CD4-positive, alpha-beta T cell treated with Interleukin-6 for 4 hours (primary cell): Measurements from ENCODE around the gene SPATA25.
A peak's percentile ranks its signal among the peaks of the same experiment; 100 is the strongest.
"Not testable (repeated sequence)": the region's sequence is repeated elsewhere in the genome, so short reads cannot be mapped to it uniquely, and the experiment has no call there.

ENCODE experiments used
- DNase-seq: peaks from one replicate; pipeline ENCODE4 v3.0.0-alpha.2; 2020; ENCODE audit warnings: mixed read lengths

SPATA25 gene

DNA sequence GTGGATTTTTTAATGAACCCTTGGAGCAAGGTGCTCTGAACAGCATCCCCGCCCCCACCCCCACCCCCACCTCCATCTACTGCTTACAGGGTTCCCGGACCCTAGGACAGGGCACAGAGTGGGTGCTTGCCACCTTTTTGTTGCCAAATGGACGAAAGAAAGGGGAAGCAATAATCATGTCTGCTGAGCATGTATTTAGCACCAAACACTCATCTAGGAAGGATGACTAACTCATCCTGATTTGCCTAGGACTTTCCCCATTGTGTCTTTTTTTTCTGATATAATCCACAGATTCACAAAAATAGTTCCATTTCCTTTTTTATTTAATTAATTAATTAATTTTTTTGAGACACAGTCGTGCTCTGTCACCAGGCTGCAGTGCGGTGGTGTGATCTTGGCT, 25.7 kb upstream of the SPATA25 start:
- no peak for DNase-seq

DNA sequence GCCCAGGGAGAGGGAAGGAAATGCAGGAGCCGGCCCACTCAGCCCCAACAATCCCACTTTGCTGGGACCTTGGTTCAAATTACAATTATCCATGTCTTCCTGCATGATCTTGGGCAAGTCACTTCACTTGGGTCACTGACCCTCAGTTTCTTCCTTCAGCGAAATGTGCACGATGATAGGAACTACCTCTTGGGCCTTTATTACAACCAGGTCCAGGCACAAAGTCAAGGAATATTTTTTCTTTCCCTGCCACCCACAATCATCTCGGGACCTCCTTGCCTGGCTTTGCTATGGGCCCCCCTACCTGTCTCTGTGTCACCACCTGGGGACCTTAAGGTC, 24.9 kb upstream of the SPATA25 start:
- DNase-seq = no peak

DNA sequence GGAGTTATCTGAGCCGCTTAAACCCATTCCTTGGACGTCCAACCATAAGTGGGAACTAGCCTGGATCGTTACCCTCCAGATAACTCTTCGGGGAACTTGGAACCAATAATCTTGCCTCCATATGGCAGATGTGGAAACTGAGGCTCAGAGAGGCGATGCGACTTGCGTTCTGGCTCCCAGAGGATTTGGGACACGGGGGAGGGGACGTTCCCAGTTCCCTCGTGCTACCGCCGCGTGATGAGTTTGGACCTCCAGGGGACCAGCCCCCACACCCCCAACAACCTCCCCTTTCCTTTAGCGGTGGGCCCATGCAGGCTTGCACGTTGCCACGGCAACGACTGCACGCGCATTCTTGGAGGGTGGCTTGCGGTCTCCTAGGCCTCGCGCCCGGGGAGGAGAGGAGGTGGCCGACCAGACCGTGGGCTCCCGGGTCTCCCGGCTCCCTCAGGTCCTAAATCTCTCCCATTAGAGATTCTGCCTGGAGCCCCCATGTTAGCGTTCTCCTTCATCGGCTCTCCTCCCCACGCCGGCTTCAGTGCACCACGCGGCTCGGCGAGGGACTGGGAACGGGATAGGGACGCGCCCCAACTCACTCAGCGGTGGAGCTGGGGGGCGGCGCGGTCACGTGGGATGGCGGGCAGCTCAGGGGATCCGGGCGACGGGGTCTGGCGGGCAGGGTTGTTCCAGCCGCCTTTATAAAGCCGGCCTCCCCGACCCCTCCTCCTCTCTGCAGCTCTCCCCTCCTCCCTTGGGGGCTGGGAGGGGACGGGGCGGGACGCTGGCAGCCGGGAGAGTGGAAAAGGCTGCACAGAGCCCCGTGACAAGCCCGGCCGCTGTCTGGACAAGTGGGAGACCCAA, 24.3 kb upstream of the SPATA25 start, which contains the start of gene PLTP:
Gene PLTP (minus strand): TSS at position 670 of the 858 bp plus-strand sequence. CDS start 703 bp downstream, outside the sequence.
- DNase-seq = peak; percentile 42

DNA sequence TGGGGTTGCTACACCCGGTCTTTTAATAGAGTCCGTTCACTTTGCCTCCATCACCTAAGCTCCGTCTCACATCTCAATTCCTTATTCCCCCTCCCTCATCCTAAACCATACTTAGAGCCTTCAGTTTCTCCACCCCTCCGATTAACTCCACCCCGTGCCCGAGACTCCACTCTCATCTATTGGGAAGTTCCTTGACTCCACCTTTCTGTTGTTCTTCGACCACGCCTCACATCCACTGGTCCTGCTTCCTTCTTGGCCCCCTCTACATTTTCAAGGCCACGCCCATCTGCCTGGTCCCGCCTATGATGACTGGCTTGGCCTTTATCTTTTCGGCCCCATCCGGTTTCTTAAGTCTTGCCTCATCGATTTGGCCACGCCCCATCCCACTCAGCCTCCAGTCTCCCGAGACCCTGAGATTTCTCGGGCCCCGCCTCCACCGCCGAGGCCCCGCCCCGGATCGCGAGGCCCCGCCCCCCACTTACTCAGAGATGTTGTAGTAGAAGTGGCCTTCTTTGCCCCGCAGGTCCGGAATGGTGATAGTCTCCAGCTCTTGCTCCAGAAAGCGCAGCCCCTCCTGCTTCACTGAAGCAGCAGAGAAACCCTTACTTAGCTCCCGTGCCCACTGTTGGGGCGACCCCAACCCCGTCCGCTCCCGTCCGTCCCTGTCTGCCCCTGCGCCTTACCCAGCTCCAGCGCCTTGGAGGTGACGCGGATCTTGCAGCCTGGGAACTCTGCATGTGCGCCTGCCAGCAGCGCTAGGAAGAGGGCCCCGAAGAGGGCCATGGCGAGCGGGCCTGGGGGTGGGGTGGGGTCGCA, 23.5 kb upstream of the SPATA25 start:
- DNase-seq = peak; percentile 89

DNA sequence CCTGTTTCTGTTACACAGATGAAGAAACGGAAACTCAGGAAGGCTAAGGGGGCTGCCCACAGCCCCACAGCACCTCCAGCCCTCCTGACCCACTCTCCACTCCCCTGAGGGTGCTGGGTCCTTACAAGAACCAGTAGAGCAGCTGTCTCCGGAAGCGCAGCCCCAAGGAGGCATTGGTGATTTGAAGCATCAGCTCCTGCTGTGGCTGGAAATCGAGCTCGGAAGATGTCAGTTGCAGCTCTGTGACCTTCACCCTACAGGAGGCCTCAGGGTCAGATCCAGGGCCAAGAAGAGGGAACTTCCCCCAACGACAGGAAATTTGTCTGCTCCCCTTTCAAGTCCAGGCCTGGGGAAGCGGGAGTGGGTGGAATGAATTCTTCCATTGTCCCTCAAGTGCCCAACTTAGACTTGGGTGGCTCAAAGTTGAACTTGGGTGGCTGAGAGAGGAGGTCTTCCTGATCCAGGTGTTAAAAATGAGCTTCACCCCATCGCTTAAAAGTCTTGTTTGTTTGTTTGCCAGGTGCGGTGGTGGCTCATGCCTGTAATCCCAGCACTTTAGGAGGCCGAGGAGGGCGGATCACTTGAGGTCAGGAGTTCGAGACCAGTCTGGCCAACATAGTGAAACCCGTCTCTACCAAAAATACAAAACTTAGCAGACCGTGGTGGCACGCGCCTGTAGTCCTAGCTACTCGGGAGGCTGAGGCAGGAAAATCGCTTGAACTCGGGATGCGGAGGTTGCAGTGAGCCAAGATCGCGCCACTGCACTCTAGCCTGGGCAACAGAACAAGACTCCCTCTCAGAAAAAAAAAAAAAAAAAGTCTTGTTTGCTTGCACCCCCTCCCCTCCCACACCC, 22.6 kb upstream of the SPATA25 start:
- DNase-seq = no peak

DNA sequence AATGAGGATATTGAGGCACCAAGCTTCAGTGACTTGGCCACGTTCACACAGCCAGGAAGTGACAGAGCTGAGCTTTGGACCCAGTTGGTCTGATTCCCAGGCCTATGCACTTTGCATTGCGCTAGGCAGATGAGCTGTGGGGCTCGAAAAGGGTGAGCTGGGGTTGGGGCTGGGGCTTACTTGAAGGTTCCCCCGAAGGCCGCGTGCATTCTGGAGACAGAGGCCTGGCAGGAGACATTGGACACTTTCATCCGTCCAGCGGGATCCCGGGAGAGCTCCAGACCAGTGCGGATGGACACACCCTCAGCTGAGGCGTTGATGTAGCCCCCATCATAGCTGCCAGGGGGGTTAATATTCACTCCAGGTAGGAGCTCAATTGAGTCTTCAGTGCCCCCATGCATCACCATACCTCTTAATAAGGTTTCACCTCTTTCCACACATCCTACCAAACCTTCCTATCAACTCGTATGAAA, 21.9 kb upstream of the SPATA25 start:
- DNase-seq = no peak

DNA sequence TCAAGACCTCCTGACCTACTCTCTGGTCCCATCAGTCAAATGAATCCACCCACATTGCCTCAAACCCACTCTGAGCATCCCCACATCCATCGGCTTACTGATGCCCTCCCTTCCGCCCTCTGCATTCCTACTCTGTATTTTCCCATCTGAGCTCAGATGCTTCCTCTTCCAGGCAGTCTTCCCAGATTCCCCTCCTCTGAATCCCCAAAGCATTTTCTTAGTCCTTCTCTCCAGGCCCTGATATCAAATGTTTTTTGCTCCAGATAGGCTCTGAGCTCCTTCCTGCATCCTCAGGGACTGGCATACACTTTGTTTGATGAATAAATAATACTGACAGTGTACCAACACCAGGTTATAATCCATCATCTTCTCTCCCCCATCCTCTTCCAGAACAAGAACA, 20.7 kb upstream of the SPATA25 start:
- no peak for DNase-seq

DNA sequence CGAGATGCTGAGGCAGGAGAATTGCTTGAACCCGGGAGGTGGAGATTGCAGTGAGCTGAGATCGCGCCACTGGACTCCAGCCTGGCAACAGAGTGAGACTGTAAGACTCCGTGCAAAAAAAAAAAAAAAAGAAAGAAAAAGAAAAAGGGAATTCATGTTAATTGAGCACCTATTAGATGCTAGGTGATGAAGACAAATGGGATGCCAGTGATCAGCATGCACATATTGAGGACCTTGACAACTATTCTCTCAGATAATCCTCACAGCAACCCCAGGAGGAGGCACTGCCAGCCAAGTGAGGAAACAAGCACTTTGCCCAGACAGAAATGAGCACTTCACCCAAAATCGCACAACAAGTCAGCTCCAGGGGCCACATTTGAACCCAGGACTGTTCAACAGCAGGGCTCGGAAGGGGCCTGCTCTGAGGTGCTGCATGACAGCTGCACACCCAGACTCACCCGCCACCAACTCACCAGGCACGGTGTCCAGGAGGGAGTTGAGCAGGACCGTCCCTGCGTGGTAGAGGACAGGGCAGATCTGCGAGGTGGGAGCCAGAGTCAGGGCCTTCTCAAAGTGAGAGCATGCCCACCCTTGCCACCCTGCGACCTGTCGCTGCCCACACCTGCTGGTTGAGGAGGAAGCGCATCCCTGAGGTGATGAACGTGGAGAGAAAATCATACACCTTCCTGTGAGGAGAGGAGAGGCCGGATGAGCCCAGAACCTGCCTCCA, 20.0 kb upstream of the SPATA25 start:
- no peak for DNase-seq

DNA sequence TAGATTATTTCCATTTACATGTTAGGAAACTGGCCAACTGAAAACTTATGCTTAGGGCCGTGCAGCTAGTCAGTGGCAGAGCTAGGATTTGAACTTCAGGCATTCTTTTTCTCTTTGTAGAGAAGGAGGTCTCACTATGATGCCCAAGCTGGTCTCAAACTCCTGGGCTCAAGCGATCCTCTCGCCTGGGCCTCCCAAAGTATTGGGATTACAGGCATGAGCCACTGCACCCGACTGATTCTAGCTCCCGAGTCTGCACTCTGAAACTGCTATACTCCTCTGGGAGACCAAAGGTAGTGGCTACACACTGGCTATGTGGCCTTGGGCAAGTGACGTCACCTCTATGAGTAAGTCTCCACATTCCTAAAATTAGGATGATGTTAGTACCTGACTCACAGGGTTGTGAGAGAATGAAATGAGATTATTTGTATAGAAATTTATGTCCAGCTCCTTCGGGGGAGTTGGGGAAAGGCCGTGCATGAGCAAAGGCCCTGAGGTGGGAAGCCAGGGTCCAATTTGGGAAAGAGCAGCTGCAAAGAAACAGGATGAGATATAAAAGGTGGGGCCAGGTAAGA, 18.2 kb upstream of the SPATA25 start:
- DNase-seq = no peak

DNA sequence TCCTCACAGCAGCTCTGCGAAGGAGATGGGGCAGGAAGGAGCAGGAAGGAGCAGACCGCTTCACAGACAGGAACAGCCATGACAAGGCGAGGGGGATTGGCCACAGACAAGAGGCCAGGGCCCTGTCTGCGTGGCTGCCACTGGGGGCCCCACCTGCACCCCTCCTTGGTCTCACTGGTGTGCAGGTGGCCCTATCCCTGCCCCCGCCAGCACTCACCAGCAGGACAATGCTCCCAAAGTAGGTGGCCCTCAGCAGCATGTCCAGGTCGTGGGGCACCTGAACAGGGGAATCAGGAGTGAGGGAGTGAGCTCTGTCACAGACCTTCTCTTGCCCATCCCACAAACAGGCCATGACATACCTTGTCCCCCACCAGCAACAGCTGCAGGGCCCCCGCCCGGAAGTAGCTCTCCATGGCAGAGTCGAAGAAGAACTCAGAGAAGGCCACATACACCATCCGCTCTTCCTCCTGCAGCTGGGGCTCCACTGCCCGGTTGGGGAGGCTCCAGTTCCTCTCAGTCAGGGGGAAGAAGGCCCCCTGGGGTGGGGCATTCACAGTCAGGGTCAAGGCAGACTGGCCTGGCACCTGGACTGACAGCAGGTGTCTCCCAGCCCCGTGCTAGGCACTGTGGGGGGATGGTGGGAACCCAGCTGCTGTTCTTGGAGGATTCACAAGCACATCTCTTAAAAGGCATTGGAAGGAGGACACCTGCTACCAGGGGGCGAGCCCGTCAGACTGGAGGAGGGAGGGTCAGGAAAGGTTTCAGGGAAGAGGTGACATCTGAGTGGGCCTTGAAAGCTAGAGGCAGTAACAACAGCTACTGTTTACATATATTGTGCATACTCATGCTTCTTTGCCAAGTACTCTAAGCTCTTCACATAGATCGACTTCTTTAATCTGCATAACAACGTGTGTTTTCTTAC, 17.4 kb upstream of the SPATA25 start:
- DNase-seq = no peak

DNA sequence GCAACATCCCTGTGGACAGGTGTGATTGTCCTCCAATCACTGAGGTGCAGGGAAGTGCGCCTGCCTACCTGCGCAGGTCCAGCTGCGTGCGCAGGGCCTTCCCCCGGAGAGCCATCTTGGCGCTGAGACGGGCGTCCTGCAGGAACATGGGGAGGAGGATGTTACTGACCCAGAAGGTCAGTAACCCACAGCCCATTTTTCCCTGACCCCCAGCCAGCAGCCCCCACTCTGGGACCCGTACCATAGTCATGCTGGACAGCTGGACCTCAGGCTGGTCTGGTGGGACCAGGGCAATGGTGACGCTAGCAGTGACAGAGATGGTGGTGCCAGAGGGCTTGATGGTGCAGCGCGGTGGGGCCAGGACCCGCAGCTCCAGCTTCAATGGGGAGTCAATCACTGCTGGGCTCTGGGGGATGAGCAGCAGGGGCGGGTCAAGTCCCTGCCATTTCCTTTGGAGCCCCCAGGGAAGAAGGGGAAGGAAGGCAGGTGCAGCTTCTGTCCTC, 14.8 kb upstream of the SPATA25 start:
- no peak for DNase-seq

DNA sequence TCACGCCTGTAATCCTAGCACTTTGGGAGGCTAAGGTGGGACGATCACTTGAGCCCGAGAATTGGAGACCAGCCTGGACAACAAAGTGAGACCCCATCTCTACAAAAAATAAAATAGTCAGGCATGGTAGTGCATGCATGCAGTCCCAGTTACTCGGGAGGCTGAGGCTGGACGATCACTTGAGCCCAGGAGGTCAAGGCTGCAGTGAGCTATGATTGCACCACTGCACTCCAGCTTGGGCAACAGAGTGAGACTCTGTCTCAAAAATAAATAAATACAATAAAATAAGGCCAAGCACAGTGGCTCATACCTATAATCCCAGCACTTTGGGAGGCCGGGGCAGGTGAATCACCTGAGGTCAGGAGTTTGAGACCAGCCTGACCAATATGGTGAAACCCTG, 13.9 kb upstream of the SPATA25 start:
- DNase-seq = not testable (repeated sequence)

DNA sequence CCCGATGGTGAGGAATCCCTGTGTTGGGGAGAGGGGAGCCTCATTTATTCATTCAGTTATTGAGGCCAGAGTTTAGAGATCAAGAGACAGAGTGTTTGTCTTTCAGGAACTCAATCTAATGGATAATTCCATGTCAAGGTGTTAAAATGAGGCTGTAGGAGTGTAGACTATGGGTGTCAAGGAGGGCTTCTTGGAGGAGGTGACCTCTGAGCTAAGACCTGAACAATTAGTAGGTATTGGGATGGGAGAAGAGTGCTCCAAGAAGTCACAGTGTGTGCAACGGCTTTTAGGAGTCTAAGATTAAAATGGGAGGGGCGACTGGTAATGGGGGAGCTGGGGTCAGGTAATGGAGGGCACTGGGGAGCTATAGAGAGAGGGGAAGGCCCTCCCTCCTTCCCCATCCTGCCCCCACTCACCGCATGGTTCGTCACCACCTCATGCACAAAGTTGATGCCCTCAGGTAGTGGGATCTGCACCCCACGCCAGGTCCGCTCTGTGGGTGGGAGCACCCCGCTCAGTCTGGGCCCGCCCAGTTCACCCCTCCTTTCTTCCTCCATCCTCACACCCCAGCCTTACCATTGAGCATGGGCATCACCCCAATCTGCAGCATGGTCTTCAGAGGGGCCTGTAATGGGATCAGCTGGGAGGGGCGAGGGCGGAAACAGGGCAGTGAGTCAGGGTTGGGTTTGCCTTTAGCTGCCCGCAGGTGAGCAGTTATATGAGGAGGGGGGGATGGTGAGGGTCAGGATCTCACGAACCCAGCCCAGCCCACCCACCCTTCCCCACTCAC, 11.8 kb upstream of the SPATA25 start:
- no peak for DNase-seq

DNA sequence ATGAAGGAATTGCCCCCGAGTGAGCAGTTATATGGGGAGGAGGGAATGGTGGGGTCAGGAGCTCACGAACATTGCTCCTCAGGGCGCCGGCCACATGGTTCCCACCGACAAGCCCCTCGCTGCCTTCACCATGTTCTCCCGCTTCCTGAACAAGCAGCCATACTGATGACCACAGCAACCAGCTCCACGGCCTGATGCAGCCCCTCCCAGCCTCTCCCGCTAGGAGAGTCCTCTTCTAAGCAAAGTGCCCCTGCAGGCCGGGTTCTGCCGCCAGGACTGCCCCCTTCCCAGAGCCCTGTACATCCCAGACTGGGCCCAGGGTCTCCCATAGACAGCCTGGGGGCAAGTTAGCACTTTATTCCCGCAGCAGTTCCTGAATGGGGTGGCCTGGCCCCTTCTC, 10.9 kb upstream of the SPATA25 start:
- no peak for DNase-seq

DNA sequence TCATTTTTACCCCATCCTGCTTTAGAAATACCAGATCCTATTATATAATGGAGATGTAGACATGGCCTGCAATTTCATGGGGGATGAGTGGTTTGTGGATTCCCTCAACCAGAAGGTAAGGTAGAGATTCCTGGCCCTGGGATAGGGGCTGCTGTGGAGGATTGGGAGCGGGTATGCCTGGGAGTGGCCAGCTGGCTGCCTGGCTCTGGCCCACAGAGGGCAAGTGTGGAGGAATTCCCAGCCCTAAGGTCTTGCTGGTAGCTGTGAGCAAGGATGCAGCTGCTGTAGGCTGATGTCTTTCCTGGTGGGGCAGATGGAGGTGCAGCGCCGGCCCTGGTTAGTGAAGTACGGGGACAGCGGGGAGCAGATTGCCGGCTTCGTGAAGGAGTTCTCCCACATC, 10.3 kb upstream of the SPATA25 start:
- no peak for DNase-seq

DNA sequence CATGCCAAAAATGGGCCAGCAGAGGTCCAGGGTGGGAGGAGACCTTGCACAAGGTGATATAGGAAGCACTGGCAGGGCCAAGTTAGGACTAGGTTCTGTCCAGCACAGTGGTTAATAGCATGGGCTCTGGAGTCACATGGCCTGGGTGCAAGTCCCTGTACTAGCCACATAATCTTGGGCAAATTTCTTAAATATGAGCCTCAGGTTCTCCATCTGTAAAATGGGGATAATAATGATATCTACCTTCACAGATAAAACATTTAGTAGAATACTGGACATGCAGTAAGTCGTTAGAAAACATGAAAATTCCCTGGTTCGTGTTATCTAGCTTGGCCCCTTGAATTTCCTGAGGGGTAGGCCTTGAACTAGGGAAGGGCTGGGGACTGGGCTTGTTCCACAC, 9.9 kb upstream of the SPATA25 start:
- DNase-seq = no peak

DNA sequence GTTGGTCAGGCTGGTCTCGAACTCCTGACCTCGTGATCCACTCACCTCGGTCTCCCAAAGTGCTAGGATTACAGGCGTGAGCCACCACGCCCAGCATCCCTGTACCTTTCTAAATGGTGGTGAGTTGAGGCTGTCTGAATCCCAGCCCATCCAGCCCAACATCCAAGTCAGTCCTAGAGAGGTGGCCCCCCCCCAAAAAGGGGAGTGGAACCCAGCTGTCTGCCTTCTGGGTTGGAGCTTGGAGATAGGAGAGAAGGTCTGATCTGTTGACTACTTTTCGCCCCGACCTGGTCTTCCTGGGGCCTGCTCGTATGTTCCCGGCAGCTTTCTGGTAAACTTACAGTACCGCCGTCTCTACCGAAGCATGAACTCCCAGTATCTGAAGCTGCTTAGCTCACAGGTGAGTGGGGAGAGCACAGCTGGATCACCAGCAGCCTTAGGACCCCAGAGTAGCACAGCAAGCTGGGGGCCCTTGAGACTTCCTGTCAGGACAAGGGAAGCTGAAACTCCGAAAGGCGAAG, 9.3 kb upstream of the SPATA25 start:
- DNase-seq = no peak

DNA sequence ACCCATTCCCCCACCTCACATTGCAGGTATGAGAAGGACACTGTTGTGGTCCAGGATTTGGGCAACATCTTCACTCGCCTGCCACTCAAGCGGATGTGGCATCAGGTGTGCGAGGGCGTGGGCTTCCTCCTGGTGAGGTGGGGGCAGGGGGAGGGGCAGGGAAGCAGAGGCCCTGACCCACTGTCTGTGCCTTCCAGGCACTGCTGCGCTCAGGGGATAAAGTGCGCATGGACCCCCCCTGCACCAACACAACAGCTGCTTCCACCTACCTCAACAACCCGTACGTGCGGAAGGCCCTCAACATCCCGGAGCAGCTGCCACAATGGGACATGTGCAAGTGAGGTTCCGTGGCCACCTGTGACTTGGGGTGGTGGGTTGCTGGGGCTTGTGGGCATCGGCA, 7.4 kb upstream of the SPATA25 start:
- DNase-seq = no peak

DNA sequence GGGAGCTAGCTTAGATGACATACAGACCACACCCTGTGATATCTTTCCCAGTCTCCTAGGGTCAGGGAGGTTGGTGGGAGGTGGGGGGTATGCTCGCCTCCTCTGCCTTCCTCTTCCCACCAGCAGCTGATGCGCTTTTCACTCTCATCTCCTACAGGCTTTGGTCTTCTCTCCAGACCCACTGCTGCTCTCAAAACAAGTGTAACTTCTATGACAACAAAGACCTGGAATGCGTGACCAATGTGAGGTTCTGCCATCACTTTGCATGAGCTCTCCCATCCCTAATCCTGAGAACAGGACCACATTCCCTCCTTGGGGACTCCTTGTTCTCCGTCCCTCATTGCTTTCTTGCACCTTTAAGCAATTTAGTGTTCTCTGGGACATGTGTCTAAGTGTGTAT, 6.4 kb upstream of the SPATA25 start:
- DNase-seq = no peak
